A549 (cell line): Measurements from ENCODE around the gene TNNC1. TPM values are rescaled to one million over a fixed set of nuclear protein-coding genes. Genes with fewer than 3 reads are reported as not detected.

Experiments used
- ATAC-seq, 2 experiments: fragments of 200-7000 bp in 1 of 2; fragments of >200 bp in 1 of 2; cut with Nextera tagmentation in 1 of 2; cut with Tn5 transposase in 1 of 2; 3 replicates each; pipeline versions ENCODE4 v1.8.0 to v1.9.1; 2018 to 2020; ENCODE audit warnings: mild to moderate bottlenecking in 1 of 2, moderate library complexity in 1 of 2
- CTCF ChIA-PET: fragments of 300-600 bp; sonication (Branson Sonifier 250); formaldehyde crosslinking; extraction: SDS; loops from one replicate; lab custom pipeline; 2021; ENCODE audit warnings: antibody characterized with exemption, inconsistent platforms; lab: Yijun Ruan, JAX
- POLR2A ChIA-PET: fragments of 350-600 bp; formaldehyde crosslinking; extraction: SDS; loops from one replicate; lab custom pipeline; 2021; ENCODE audit warnings: antibody characterized with exemption, inconsistent platforms; lab: Yijun Ruan, JAX
- DNase-seq, 2 experiments: peaks; one replicate each; pipeline versions ENCODE4 v3.0.0 to v3.0.0-alpha.2; 2011 to 2016; ENCODE audit warnings: low read depth in 1 of 2, low spot score in 1 of 2
- FAIRE-seq: peaks from 2 replicates; lab custom pipeline; 2011; peaks lifted over from hg19 to GRCh38; lab: Jason Lieb, UNC
- H3K27ac ChIP-seq, 2 experiments: fragments of >200 bp; sonication (Bioruptor Twin); formaldehyde crosslinking; 3 replicates each; pipeline ENCODE4 v1.5.1; 2016 to 2017
- H3K4me1 ChIP-seq: fragments of >200 bp; sonication (Bioruptor Twin); formaldehyde crosslinking; 3 replicates; pipeline ENCODE4 v1.6.1; 2016
- H3K4me2 ChIP-seq: fragments of >200 bp; sonication (Bioruptor Twin); formaldehyde crosslinking; 3 replicates; pipeline ENCODE4 v1.6.1; 2016
- H3K4me3 ChIP-seq: fragments of >200 bp; sonication (Bioruptor Twin); formaldehyde crosslinking; 3 replicates; pipeline ENCODE4 v1.5.1; 2016
- H3K9me3 ChIP-seq: fragments of >200 bp; sonication (Bioruptor Twin); formaldehyde crosslinking; 3 replicates; pipeline ENCODE4 v1.6.1; 2016
- BHLHE40 ChIP-seq: IDR thresholded peaks from 2 replicates; pipeline ENCODE4 v1.6.1; 2012; ENCODE audit warnings: low read depth, low read length, inconsistent platforms
- CHD2 ChIP-seq: fragments of 150-350 bp; IDR thresholded peaks from 2 replicates; pipeline ENCODE4 v1.6.1; 2014; ENCODE audit warnings: low read length; ENCODE audit not compliant: partially characterized antibody
- CHD4 ChIP-seq: fragments of 200-600 bp; sonication (generic); IDR thresholded peaks from 2 replicates; pipeline ENCODE4 v1.6.1; 2016; ENCODE audit warnings: antibody characterized with exemption, mild to moderate bottlenecking, borderline replicate concordance
- EHMT2 ChIP-seq: fragments of 200-600 bp; sonication (generic); IDR thresholded peaks from 2 replicates; pipeline ENCODE4 v1.6.1; 2016; ENCODE audit warnings: antibody characterized with exemption, low read depth, mild to moderate bottlenecking, moderate library complexity
- EP300 ChIP-seq, 2 experiments: fragments of >200 bp; sonication (Bioruptor Twin); formaldehyde crosslinking; IDR thresholded peaks; 2 replicates in 1 of 2; 3 replicates in 1 of 2; pipeline ENCODE4 v1.6.1; 2016 to 2017
- ESRRA ChIP-seq: fragments of 150-350 bp; IDR thresholded peaks from 2 replicates; pipeline ENCODE4 v1.6.1; 2014; ENCODE audit warnings: mild to moderate bottlenecking, low read length, borderline replicate concordance
- FOSL2 ChIP-seq, 2 experiments: fragments of 450-650 bp in 1 of 2; fragments of >200 bp in 1 of 2; sonication (Bioruptor Twin) in 1 of 2; formaldehyde crosslinking; IDR thresholded peaks; 2 replicates each; pipeline versions ENCODE4 v1.5.0 to v1.6.1; 2016 to 2020; ENCODE audit warnings: mild to moderate bottlenecking in 1 of 2, moderate library complexity in 1 of 2
- GATA3 ChIP-seq: IDR thresholded peaks from 2 replicates; pipeline ENCODE4 v1.6.1; 2012; ENCODE audit warnings: borderline replicate concordance
- HDAC2 ChIP-seq: fragments of 200-600 bp; sonication (generic); IDR thresholded peaks from 2 replicates; pipeline ENCODE4 v1.6.1; 2016
- HEYL ChIP-seq: fragments of 250-450 bp; sonication (Bioruptor Pico); IDR thresholded peaks from 2 replicates; pipeline ENCODE4 v1.8.0; 2021; ENCODE audit warnings: mild to moderate bottlenecking, moderate library complexity
- HOXB13 ChIP-seq: fragments of 250-450 bp; sonication (Bioruptor Pico); IDR thresholded peaks from 2 replicates; pipeline ENCODE4 v1.5.0; 2020; ENCODE audit warnings: low read depth, mild to moderate bottlenecking, moderate library complexity
- HOXB5 ChIP-seq: fragments of 250-450 bp; sonication (Bioruptor Pico); IDR thresholded peaks from 2 replicates; pipeline ENCODE4 v1.5.0; 2020; ENCODE audit warnings: mild to moderate bottlenecking, moderate library complexity
- KDM1A ChIP-seq: fragments of 200-600 bp; sonication (generic); IDR thresholded peaks from 2 replicates; pipeline ENCODE4 v1.6.1; 2016; ENCODE audit warnings: low read depth, mild to moderate bottlenecking
- KDM5A ChIP-seq: fragments of 200-600 bp; sonication (generic); IDR thresholded peaks from 2 replicates; pipeline ENCODE4 v1.6.1; 2016; ENCODE audit warnings: antibody characterized with exemption, mild to moderate bottlenecking
- MAFK ChIP-seq: fragments of 450-650 bp; IDR thresholded peaks from 2 replicates; pipeline ENCODE4 v1.6.1; 2014; ENCODE audit not compliant: partially characterized antibody
- MAX ChIP-seq: IDR thresholded peaks from 2 replicates; pipeline ENCODE4 v1.6.1; 2012
- MAZ ChIP-seq: fragments of 150-350 bp; IDR thresholded peaks from 2 replicates; pipeline ENCODE4 v1.6.1; 2014; ENCODE audit warnings: antibody characterized with exemption, low read depth, low read length, borderline replicate concordance
- PHF8 ChIP-seq: fragments of 200-600 bp; sonication (generic); IDR thresholded peaks from 2 replicates; pipeline ENCODE4 v1.6.1; 2016; ENCODE audit warnings: low read depth, mild to moderate bottlenecking, antibody characterized with exemption, moderate library complexity, borderline replicate concordance
- POLR2A ChIP-seq: IDR thresholded peaks from 2 replicates; pipeline ENCODE4 v1.6.1; 2012; ENCODE audit warnings: mild to moderate bottlenecking, low read length
- POLR2AphosphoS2 ChIP-seq: conservative IDR thresholded peaks from 2 replicates; pipeline ENCODE4 v1.6.1; 2012; ENCODE audit warnings: low read length, improper control_type of control experiment, inconsistent platforms
- RARB ChIP-seq: fragments of 250-450 bp; sonication (Bioruptor Pico); IDR thresholded peaks from 2 replicates; pipeline ENCODE4 v1.8.0; 2021; ENCODE audit warnings: mild to moderate bottlenecking, moderate library complexity
- RCOR1 ChIP-seq: fragments of 150-350 bp; IDR thresholded peaks from 2 replicates; pipeline ENCODE4 v1.6.1; 2014; ENCODE audit warnings: antibody characterized with exemption, low read length, low read depth
- RFX5 ChIP-seq: fragments of 450-650 bp; IDR thresholded peaks from 2 replicates; pipeline ENCODE4 v1.7.1; 2014; ENCODE audit warnings: antibody characterized with exemption, mild to moderate bottlenecking, moderate library complexity
- SREBF2 ChIP-seq: fragments of 450-650 bp; IDR thresholded peaks from 2 replicates; pipeline ENCODE4 v1.6.1; 2014; ENCODE audit warnings: mild to moderate bottlenecking, moderate library complexity
- TP53 ChIP-seq: fragments of 250-450 bp; sonication (Bioruptor Pico); IDR thresholded peaks from 2 replicates; pipeline ENCODE4 v1.5.0; 2021; ENCODE audit warnings: mild to moderate bottlenecking, moderate library complexity
- ZC3H11A ChIP-seq: fragments of 450-650 bp; IDR thresholded peaks from 2 replicates; pipeline ENCODE4 v1.6.1; 2014; ENCODE audit warnings: antibody characterized with exemption, mild to moderate bottlenecking
- ZNF302 ChIP-seq: fragments of 250-450 bp; sonication (Bioruptor Pico); IDR thresholded peaks from 2 replicates; pipeline ENCODE4 v1.9.0; 2021; ENCODE audit warnings: inconsistent platforms, mild to moderate bottlenecking, moderate library complexity
- WGBS: methylation state at CpG from one replicate; pipeline ENCODE4 v1.1.6; 2017; ENCODE audit errors: missing lambda C conversion rate; 5-methylcytosine and 5-hydroxymethylcytosine counted together
- polyA plus RNA-seq, 4 experiments: library from polyadenylated mRNA; depleted of rRNA in 3 of 4; stranded (reverse); fragments of >200 nt; fragmentation: RNase III in 1 of 4; extraction: RNeasy Plus Mini Kit Qiagen cat#74134 plus additional on column Dnase treatment in 1 of 4; gene quantifications; 2 replicates in 3 of 4; 3 replicates in 1 of 4; pipeline ENCODE4 v1.2.3, GENCODE V29; 2011 to 2017
- TF ChIP-seq, protein P1 (sequence below): fragments of 450-650 bp; IDR thresholded peaks from 2 replicates; pipeline ENCODE4 v1.6.1; 2014; ENCODE audit warnings: antibody characterized with exemption
- TF ChIP-seq, protein P2 (sequence below): fragments of >200 bp; sonication (Bioruptor Twin); formaldehyde crosslinking; IDR thresholded peaks from 2 replicates; pipeline ENCODE4 v1.6.1; 2016

The TNNC1 gene
- polyA plus RNA-seq, 2 of the 4 experiments (the other 2 are of a cell fraction) = 2.6 to 4.5 TPM

- WGBS = 76% methylated on average over 12 of the region's 16 CpGs
- ChIA-PET CTCF (interaction anchor here (0.6 to 14.4 kb wide), 2 partner anchors 13 to 25 kb away, joined by 5 to 351 read pairs; no protein-coding TSS in a partner anchor), POLR2A (no interaction called here)
- DNase-seq (no peak), FAIRE-seq (no peak), ATAC-seq (no peak)
- H3K4me3 ChIP-seq = no peak overlapping the region
- H3K4me2 ChIP-seq = no peak overlapping the region
- H3K27ac ChIP-seq = no peak overlapping the region
- no peaks in the 10 kb centered on the region for H3K4me1 ChIP-seq
- no peaks in the 10 kb centered on the region for H3K9me3 ChIP-seq
- no peak for TF ChIP-seq HOXB13 (CRISPR knock-in tag)
- no peak for TF ChIP-seq MAX
- TF ChIP-seq HOXB5 (CRISPR knock-in tag) = no peak
- no peak for TF ChIP-seq HEYL (CRISPR knock-in tag)
- TF ChIP-seq FOSL2 (IDR thresholded peaks at IDR 0.05) = no peak
- no peak for TF ChIP-seq FOSL2 (CRISPR knock-in tag; IDR thresholded peaks at IDR 0.05)
- TF ChIP-seq TP53 (CRISPR knock-in tag) = no peak
- no peak for TF ChIP-seq EHMT2
- no peak for TF ChIP-seq MAFK
- TF ChIP-seq GATA3 = no peak
- no peak for TF ChIP-seq ZNF302 (CRISPR knock-in tag)
- TF ChIP-seq EP300 (IDR thresholded peaks at IDR 0.05) = no peak
- no peak for TF ChIP-seq KDM1A
- no peak for TF ChIP-seq RCOR1
- TF ChIP-seq, protein P1, sequence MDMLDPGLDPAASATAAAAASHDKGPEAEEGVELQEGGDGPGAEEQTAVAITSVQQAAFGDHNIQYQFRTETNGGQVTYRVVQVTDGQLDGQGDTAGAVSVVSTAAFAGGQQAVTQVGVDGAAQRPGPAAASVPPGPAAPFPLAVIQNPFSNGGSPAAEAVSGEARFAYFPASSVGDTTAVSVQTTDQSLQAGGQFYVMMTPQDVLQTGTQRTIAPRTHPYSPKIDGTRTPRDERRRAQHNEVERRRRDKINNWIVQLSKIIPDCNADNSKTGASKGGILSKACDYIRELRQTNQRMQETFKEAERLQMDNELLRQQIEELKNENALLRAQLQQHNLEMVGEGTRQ = no peak
- no peak for TF ChIP-seq ZC3H11A
- TF ChIP-seq RFX5 = no peak
- no peak for TF ChIP-seq CHD2
- no peak for TF ChIP-seq SREBF2
- no peak for TF ChIP-seq KDM5A
Measured at GRCh38 chr3:52442409-52443267, 11.2 kb downstream of the TNNC1 start.

- CTCF ChIA-PET = interaction anchor here (0.6 to 14.4 kb wide), 2 partner anchors 12 to 26 kb away, joined by 5 to 351 read pairs; no protein-coding TSS in a partner anchor
- no peak overlapping the region for H3K4me3 ChIP-seq
- H3K4me1 ChIP-seq = no peaks in the 10 kb centered on the region
- no peak overlapping the region for H3K4me2 ChIP-seq
- ATAC-seq (no peak), FAIRE-seq (no peak), DNase-seq (no peak)
- WGBS = 94% methylated on average over 3 of the region's 18 CpGs
- H3K27ac ChIP-seq = no peak overlapping the region
- POLR2A ChIA-PET = no interaction called here
- TF ChIP-seq HOXB13 (CRISPR knock-in tag) = no peak
- TF ChIP-seq, protein P2, sequence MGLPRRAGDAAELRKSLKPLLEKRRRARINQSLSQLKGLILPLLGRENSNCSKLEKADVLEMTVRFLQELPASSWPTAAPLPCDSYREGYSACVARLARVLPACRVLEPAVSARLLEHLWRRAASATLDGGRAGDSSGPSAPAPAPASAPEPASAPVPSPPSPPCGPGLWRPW = no peak
- no peak for TF ChIP-seq PHF8
- no peak for TF ChIP-seq CHD4
- TF ChIP-seq RARB = no peak
- TF ChIP-seq POLR2A = no peak
- TF ChIP-seq HDAC2 = no peak
- TF ChIP-seq SREBF2 = no peak
- no peak for TF ChIP-seq GATA3
- TF ChIP-seq MAZ = no peak
- TF ChIP-seq ESRRA = no peak
- TF ChIP-seq EHMT2 = no peak
- no peak for TF ChIP-seq BHLHE40
- TF ChIP-seq POLR2AphosphoS2 = no peak
- no peak for TF ChIP-seq MAFK
- H3K9me3 ChIP-seq = no peaks in the 10 kb centered on the region
Measured at GRCh38 chr3:52441772-52442332, 12.0 kb downstream of the TNNC1 start.
